ENCODE measurements around the gene ATRN. TPM values are rescaled to one million over a fixed set of nuclear protein-coding genes. Genes with fewer than 3 reads are reported as not detected.

The ATRN gene
- total and polyA plus RNA-seq, 2 experiments from 2014 or later, result 2.2 to 18.3 TPM

DNA sequence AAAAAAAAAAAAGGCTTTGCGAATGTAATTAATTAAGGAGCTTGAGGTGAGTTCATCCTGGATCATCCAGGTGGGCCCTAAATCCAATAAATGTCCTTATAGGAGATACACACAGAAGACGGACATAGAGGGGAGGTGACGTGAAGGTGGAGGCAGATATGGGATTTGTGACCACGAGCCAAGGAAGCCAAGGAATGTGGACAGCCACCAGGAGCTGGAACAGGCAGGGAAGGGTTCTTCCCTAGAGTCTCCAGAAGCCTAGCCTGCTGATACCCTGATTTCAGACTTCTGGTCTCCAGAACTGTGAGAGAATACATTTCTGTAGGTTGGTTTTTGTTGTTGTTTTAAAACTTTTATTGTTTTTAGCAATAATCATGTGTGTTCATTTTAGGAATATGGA lies 6.7 kb upstream of the ATRN start (continued):
- TF ChIP-seq, protein P1, sequence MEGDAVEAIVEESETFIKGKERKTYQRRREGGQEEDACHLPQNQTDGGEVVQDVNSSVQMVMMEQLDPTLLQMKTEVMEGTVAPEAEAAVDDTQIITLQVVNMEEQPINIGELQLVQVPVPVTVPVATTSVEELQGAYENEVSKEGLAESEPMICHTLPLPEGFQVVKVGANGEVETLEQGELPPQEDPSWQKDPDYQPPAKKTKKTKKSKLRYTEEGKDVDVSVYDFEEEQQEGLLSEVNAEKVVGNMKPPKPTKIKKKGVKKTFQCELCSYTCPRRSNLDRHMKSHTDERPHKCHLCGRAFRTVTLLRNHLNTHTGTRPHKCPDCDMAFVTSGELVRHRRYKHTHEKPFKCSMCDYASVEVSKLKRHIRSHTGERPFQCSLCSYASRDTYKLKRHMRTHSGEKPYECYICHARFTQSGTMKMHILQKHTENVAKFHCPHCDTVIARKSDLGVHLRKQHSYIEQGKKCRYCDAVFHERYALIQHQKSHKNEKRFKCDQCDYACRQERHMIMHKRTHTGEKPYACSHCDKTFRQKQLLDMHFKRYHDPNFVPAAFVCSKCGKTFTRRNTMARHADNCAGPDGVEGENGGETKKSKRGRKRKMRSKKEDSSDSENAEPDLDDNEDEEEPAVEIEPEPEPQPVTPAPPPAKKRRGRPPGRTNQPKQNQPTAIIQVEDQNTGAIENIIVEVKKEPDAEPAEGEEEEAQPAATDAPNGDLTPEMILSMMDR (conservative IDR thresholded peaks at IDR 0.05; ENCODE audit: low read depth in 2 of 2), result no peak
- TF ChIP-seq STAT1 (IDR thresholded peaks at IDR 0.05; ENCODE audit: unreplicated experiment) (no peak), ZNF331 (CRISPR knock-in tag; IDR thresholded peaks at IDR 0.05; ENCODE audit: low read depth) (no peak), JUNB (IDR thresholded peaks at IDR 0.05; ENCODE audit: unreplicated experiment) (no peak), EZH2phosphoT487 (IDR thresholded peaks at IDR 0.05; ENCODE audit: unreplicated experiment) (no peak), CREB1 (CRISPR knock-in tag; IDR thresholded peaks at IDR 0.05; ENCODE audit: low read depth) (no peak)

DNA sequence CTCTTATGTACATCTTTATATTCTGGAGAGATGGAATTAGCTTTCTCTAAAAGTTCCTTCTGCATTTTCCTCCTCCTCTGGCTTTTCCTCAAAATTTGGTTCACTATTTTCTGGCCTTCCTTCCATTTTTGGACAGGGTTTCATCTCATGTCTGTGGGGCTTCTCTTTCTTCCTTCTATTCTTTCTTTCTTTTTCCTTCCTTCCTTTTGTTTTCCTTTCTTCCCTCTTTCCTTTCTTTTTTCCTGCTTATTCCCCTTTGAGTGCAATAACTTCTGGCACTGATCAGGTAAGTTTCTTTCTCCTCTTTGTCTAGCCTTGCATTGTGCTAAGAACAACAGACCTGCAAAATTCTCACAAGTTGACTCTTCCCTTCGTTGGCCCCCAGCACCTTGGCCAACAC lies 5.5 kb upstream of the ATRN start:
- no peak overlapping the region for H3K4me3 ChIP-seq
- H3K9me2 ChIP-seq (ENCODE audit: insufficient read depth), result no peaks in the 10 kb centered on the region
- no peak for DNase-seq (ENCODE audit: low spot score)
- H3K4me1 Mint-ChIP-seq, result peaks cover 6% of the 10 kb centered on the region
- H3F3A ChIP-seq (replicated peaks; ENCODE audit: low read depth), result no peaks in the 10 kb centered on the region
- no peaks in the 10 kb centered on the region for H3K36me3 ChIP-seq (ENCODE audit: insufficient read depth)
- peaks cover 36% of the 10 kb centered on the region for H3K27me3 ChIP-seq (ENCODE audit: insufficient read depth)
- H3K4me2 ChIP-seq, result no peak overlapping the region
- no peaks in the 10 kb centered on the region for H3K9me3 Mint-ChIP-seq
- peaks cover 12% of the 10 kb centered on the region for H3K27me3 Mint-ChIP-seq (ENCODE audit: insufficient read depth, low read depth, poor library complexity)
- no peak overlapping the region for H3K27ac ChIP-seq (ENCODE audit: low read depth)
- no peaks in the 10 kb centered on the region for H3K36me3 Mint-ChIP-seq (ENCODE audit: low read depth)
- no peak overlapping the region for H3K27ac Mint-ChIP-seq
- H2AFZ ChIP-seq, result no peak overlapping the region
- H3K4me1 ChIP-seq (ENCODE audit: insufficient read depth), result no peaks in the 10 kb centered on the region
- no peaks in the 10 kb centered on the region for H3K79me2 ChIP-seq (replicated peaks; ENCODE audit: insufficient read depth)
- no peak for ATAC-seq
- no peak overlapping the region for H3K4me3 Mint-ChIP-seq
- no peaks in the 10 kb centered on the region; the same call in 1 of the 2 replicates for H4K20me1 ChIP-seq (replicated peaks; ENCODE audit: insufficient read depth)
- TF ChIP-seq POLR2AphosphoS5 (IDR thresholded peaks at IDR 0.05; ENCODE audit: low read depth) (no peak), CREB1 (CRISPR knock-in tag; IDR thresholded peaks at IDR 0.05; ENCODE audit: low read depth) (no peak), STAT1 (IDR thresholded peaks at IDR 0.05; ENCODE audit: unreplicated experiment) (no peak), EZH2phosphoT487 (IDR thresholded peaks at IDR 0.05; ENCODE audit: unreplicated experiment) (no peak), JUNB (IDR thresholded peaks at IDR 0.05; ENCODE audit: unreplicated experiment) (no peak), EZH2 (IDR thresholded peaks at IDR 0.05; ENCODE audit: low read depth, unreplicated experiment) (no peak), NANOG (IDR thresholded peaks at IDR 0.05; ENCODE audit: borderline replicate concordance) (no peak), ZNF114 (CRISPR knock-in tag; IDR thresholded peaks at IDR 0.05) (no peak), ZNF331 (CRISPR knock-in tag; IDR thresholded peaks at IDR 0.05; ENCODE audit: low read depth) (no peak)
- TF ChIP-seq, protein P2, sequence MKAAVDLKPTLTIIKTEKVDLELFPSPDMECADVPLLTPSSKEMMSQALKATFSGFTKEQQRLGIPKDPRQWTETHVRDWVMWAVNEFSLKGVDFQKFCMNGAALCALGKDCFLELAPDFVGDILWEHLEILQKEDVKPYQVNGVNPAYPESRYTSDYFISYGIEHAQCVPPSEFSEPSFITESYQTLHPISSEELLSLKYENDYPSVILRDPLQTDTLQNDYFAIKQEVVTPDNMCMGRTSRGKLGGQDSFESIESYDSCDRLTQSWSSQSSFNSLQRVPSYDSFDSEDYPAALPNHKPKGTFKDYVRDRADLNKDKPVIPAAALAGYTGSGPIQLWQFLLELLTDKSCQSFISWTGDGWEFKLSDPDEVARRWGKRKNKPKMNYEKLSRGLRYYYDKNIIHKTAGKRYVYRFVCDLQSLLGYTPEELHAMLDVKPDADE (IDR thresholded peaks at IDR 0.05), result no peak
- TF ChIP-seq, protein P3, sequence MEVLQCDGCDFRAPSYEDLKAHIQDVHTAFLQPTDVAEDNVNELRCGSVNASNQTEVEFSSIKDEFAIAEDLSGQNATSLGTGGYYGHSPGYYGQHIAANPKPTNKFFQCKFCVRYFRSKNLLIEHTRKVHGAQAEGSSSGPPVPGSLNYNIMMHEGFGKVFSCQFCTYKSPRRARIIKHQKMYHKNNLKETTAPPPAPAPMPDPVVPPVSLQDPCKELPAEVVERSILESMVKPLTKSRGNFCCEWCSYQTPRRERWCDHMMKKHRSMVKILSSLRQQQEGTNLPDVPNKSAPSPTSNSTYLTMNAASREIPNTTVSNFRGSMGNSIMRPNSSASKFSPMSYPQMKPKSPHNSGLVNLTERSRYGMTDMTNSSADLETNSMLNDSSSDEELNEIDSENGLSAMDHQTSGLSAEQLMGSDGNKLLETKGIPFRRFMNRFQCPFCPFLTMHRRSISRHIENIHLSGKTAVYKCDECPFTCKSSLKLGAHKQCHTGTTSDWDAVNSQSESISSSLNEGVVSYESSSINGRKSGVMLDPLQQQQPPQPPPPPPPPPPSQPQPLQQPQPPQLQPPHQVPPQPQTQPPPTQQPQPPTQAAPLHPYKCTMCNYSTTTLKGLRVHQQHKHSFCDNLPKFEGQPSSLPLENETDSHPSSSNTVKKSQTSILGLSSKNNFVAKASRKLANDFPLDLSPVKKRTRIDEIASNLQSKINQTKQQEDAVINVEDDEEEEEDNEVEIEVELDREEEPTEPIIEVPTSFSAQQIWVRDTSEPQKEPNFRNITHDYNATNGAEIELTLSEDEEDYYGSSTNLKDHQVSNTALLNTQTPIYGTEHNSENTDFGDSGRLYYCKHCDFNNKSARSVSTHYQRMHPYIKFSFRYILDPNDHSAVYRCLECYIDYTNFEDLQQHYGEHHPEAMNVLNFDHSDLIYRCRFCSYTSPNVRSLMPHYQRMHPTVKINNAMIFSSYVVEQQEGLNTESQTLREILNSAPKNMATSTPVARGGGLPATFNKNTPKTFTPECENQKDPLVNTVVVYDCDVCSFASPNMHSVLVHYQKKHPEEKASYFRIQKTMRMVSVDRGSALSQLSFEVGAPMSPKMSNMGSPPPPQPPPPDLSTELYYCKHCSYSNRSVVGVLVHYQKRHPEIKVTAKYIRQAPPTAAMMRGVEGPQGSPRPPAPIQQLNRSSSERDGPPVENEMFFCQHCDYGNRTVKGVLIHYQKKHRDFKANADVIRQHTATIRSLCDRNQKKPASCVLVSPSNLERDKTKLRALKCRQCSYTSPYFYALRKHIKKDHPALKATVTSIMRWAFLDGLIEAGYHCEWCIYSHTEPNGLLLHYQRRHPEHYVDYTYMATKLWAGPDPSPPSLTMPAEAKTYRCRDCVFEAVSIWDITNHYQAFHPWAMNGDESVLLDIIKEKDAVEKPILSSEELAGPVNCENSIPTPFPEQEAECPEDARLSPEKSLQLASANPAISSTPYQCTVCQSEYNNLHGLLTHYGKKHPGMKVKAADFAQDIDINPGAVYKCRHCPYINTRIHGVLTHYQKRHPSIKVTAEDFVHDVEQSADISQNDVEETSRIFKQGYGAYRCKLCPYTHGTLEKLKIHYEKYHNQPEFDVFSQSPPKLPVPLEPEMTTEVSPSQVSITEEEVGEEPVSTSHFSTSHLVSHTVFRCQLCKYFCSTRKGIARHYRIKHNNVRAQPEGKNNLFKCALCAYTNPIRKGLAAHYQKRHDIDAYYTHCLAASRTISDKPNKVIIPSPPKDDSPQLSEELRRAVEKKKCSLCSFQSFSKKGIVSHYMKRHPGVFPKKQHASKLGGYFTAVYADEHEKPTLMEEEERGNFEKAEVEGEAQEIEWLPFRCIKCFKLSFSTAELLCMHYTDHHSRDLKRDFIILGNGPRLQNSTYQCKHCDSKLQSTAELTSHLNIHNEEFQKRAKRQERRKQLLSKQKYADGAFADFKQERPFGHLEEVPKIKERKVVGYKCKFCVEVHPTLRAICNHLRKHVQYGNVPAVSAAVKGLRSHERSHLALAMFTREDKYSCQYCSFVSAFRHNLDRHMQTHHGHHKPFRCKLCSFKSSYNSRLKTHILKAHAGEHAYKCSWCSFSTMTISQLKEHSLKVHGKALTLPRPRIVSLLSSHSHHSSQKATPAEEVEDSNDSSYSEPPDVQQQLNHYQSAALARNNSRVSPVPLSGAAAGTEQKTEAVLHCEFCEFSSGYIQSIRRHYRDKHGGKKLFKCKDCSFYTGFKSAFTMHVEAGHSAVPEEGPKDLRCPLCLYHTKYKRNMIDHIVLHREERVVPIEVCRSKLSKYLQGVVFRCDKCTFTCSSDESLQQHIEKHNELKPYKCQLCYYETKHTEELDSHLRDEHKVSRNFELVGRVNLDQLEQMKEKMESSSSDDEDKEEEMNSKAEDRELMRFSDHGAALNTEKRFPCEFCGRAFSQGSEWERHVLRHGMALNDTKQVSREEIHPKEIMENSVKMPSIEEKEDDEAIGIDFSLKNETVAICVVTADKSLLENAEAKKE (CRISPR knock-in tag; IDR thresholded peaks at IDR 0.05), result no peak
- TF ChIP-seq, protein P1 (conservative IDR thresholded peaks at IDR 0.05; ENCODE audit: low read depth in 2 of 2), result no peak
